Tibial artery (tissue), 4 donors: ENCODE results near the gene SNCA.

ENCODE experiments used
- DNase-seq, 2 donors: peaks; one replicate each; pipeline ENCODE4 v3.0.0-alpha.2; 2019
- H3K27ac ChIP-seq, 2 donors: fragments of 200-600 bp; sonication (generic) in 1 of 2; 1 replicate in 1 of 2; 2 replicates in 1 of 2; pipeline ENCODE4 v1.5.1; 2018 to 2019; ENCODE audit warnings: mild to moderate bottlenecking in 1 of 2
- H3K27me3 ChIP-seq, 2 donors: fragments of 200-600 bp; sonication (generic) in 1 of 2; one replicate each; pipeline versions ENCODE4 v1.5.1 to v1.6.0; 2016 to 2019
- H3K36me3 ChIP-seq, 3 donors: fragments of 200-600 bp; sonication (generic) in 2 of 3; one replicate each; pipeline ENCODE4 v1.5.1; 2016 to 2019; ENCODE audit warnings: mild to moderate bottlenecking in 2 of 3
- H3K4me1 ChIP-seq, 4 donors: fragments of 200-600 bp; sonication (generic) in 2 of 4; 1 replicate in 3 of 4; 2 replicates in 1 of 4; pipeline ENCODE4 v1.5.1; 2016 to 2019
- H3K4me3 ChIP-seq, 2 donors: fragments of 200-600 bp; sonication (generic) in 1 of 2; 1 replicate in 1 of 2; 2 replicates in 1 of 2; pipeline ENCODE4 v1.5.1; 2018 to 2019; ENCODE audit warnings: mild to moderate bottlenecking in 2 of 2
- H3K9me3 ChIP-seq, 3 donors: fragments of 200-600 bp; sonication (generic) in 1 of 3; one replicate each; pipeline ENCODE4 v1.5.1; 2016 to 2019
- intact Hi-C: fragments of 100-400 bp; cut with DNase I; formaldehyde crosslinking; loops from one replicate; pipeline ENCODE4 v1.15.0; 2023; ENCODE audit warnings: low total_unique reads
- TF ChIP-seq, protein P1 (sequence below), 2 experiments: fragments of 200-600 bp in 1 of 2; fragments of 450-650 bp in 1 of 2; IDR thresholded peaks; one replicate each; pipeline ENCODE4 v1.5.1; 2017 to 2019; ENCODE audit warnings: antibody characterized with exemption in 2 of 2, mild to moderate bottlenecking in 1 of 2, moderate library complexity in 1 of 2

Gene SNCA

DNA sequence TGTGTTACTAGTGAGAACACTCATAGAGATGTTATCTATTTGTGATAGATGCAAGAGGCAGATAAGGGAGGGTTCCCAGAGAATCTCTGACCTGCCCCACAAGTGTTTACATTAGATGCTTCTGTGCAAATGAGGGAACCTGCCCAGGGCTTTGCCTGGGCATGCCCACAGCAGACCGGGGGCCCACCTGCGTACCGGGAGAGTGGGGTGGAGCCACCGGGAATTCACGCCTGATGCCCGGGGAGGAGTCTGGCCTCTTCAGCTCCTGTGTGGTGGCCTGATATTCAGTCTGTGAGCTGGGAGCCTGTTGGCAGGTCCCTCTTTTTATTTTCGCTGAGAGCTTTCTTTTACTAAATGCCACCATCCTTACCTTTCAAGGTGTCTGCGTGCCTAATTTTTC, 155.7 kb downstream of the SNCA start:
- no peak for DNase-seq
- H3K27ac ChIP-seq = no peak overlapping the region
- TF ChIP-seq, protein P1, sequence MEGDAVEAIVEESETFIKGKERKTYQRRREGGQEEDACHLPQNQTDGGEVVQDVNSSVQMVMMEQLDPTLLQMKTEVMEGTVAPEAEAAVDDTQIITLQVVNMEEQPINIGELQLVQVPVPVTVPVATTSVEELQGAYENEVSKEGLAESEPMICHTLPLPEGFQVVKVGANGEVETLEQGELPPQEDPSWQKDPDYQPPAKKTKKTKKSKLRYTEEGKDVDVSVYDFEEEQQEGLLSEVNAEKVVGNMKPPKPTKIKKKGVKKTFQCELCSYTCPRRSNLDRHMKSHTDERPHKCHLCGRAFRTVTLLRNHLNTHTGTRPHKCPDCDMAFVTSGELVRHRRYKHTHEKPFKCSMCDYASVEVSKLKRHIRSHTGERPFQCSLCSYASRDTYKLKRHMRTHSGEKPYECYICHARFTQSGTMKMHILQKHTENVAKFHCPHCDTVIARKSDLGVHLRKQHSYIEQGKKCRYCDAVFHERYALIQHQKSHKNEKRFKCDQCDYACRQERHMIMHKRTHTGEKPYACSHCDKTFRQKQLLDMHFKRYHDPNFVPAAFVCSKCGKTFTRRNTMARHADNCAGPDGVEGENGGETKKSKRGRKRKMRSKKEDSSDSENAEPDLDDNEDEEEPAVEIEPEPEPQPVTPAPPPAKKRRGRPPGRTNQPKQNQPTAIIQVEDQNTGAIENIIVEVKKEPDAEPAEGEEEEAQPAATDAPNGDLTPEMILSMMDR (IDR thresholded peaks at IDR 0.05) = no peak
- peaks cover 0 to 6% (median 0%) of the 10 kb centered on the region in 3 donors for H3K9me3 ChIP-seq
- no peak overlapping the region for H3K4me3 ChIP-seq
- H3K4me1 ChIP-seq = no peaks in the 10 kb centered on the region
- no peaks in the 10 kb centered on the region for H3K36me3 ChIP-seq
- H3K27me3 ChIP-seq = no peaks in the 10 kb centered on the region
- intact Hi-C loops = no loop called here

DNA sequence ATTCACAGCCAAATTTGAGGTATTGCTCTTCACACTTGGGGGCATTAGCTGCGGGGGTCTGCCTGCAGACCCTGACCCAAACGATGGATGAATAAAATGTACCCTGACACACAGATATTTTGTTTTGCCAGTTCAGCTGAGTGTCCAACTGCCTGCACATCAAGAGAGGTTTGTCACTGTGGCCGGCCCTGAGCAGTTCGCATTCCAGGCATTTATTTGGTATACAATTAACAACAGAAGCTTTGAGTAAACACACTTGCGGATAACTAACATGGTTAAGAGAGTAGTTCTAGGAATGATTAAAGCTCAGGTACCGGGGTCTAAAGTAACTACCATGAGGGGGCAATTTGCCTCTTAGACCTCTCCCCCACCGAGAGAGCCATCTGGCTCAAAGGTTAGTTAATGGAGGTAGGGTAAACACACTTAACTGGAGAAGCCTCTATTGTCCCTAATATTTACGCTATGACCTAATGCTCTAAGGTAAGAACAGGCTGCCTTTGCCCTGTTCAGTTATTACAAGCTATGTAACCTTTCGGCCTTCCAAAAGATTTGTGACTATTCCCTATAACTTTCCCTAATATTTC, 162.0 kb downstream of the SNCA start:
- intact Hi-C loops = no loop called here

More for the DNA sequence above, 162.0 kb downstream of the SNCA start:
- H3K4me3 ChIP-seq = no peak overlapping the region
- no peaks in the 10 kb centered on the region for H3K4me1 ChIP-seq
- no peaks in the 10 kb centered on the region for H3K27me3 ChIP-seq
- TF ChIP-seq, protein P1 (IDR thresholded peaks at IDR 0.05) = no peak
- no peak overlapping the region for H3K27ac ChIP-seq
- no peak for DNase-seq
- peaks cover 0 to 6% (median 0%) of the 10 kb centered on the region in 3 donors for H3K9me3 ChIP-seq
- H3K36me3 ChIP-seq = no peaks in the 10 kb centered on the region
